Nephron progenitor cell (in vitro differentiated cells): ENCODE measurements around the gene LEPR.
A peak's percentile ranks its signal among the peaks of the same experiment; 100 is the strongest.
"Not testable (repeated sequence)": the region's sequence is repeated elsewhere in the genome, so short reads cannot be mapped to it uniquely, and the experiment has no call there.

ENCODE experiments used
- DNase-seq: peaks from one replicate; pipeline ENCODE4 v3.0.0; 2021
- H3K27ac Mint-ChIP-seq: 2 replicates; pipeline ENCODE4 v1.8.0; 2021; ENCODE audit warnings: mild to moderate bottlenecking, moderate library complexity, mixed read lengths
- H3K27me3 Mint-ChIP-seq: 2 replicates; pipeline ENCODE4 v1.8.0; 2021; ENCODE audit warnings: mild to moderate bottlenecking, low read depth, mixed read lengths; ENCODE audit not compliant: poor library complexity
- H3K36me3 Mint-ChIP-seq: 2 replicates; pipeline ENCODE4 v1.8.0; 2021; ENCODE audit warnings: low read depth, mixed read lengths
- H3K4me1 Mint-ChIP-seq: 2 replicates; pipeline ENCODE4 v1.8.0; 2021; ENCODE audit warnings: mixed read lengths
- H3K4me3 Mint-ChIP-seq: 2 replicates; pipeline ENCODE4 v1.8.0; 2021; ENCODE audit warnings: mild to moderate bottlenecking, moderate library complexity, mixed read lengths
- H3K9me3 Mint-ChIP-seq: 2 replicates; pipeline ENCODE4 v1.8.0; 2021; ENCODE audit warnings: mild to moderate bottlenecking, moderate library complexity, mixed read lengths
- CTCF ChIP-seq: fragments of 200-600 bp; sonication (generic); IDR thresholded peaks from 2 replicates; pipeline ENCODE4 v1.5.0; 2021; ENCODE audit warnings: antibody characterized with exemption

LEPR gene

GRCh38 chr1:65456481-65456880 lies 36.0 kb downstream of the LEPR start:
- Mint-ChIP-seq H3K36me3 (peaks cover 21% of the 10 kb centered on the region), H3K9me3 (peaks cover 29% of the 10 kb centered on the region), H3K27me3 (no peaks in the 10 kb centered on the region), H3K4me1 (peaks cover 6% of the 10 kb centered on the region), H3K4me3 (no peak overlapping the region), H3K27ac (no peak overlapping the region)
- DNase-seq, result no peak
- TF ChIP-seq CTCF, result no peak

GRCh38 chr1:65457868-65458267 lies 37.4 kb downstream of the LEPR start:
- DNase-seq, result no peak
- no peak overlapping the region for H3K27ac Mint-ChIP-seq
- H3K27me3 Mint-ChIP-seq, result no peaks in the 10 kb centered on the region
- no peak for TF ChIP-seq CTCF
- no peak overlapping the region for H3K4me3 Mint-ChIP-seq
- peaks cover 6% of the 10 kb centered on the region for H3K4me1 Mint-ChIP-seq
- peaks cover 21% of the 10 kb centered on the region for H3K36me3 Mint-ChIP-seq
- H3K9me3 Mint-ChIP-seq, result peaks cover 37% of the 10 kb centered on the region

- H3K4me1 Mint-ChIP-seq, result peaks cover 6% of the 10 kb centered on the region
- no peak overlapping the region for H3K27ac Mint-ChIP-seq
- DNase-seq, result no peak
- TF ChIP-seq CTCF, result no peak
- peaks cover 41% of the 10 kb centered on the region for H3K9me3 Mint-ChIP-seq
- peaks cover 3% of the 10 kb centered on the region for H3K27me3 Mint-ChIP-seq
- H3K4me3 Mint-ChIP-seq, result no peak overlapping the region
- H3K36me3 Mint-ChIP-seq, result peaks cover 25% of the 10 kb centered on the region
These were observed 38.4 kb downstream of the LEPR start for GRCh38 chr1:65458730-65459396.

- H3K36me3 Mint-ChIP-seq, result peaks cover 27% of the 10 kb centered on the region
- peaks cover 44% of the 10 kb centered on the region for H3K9me3 Mint-ChIP-seq
- H3K4me1 Mint-ChIP-seq, result peaks cover 6% of the 10 kb centered on the region
- H3K27me3 Mint-ChIP-seq, result peaks cover 3% of the 10 kb centered on the region
- DNase-seq, result no peak
- H3K4me3 Mint-ChIP-seq, result no peak overlapping the region
- H3K27ac Mint-ChIP-seq, result no peak overlapping the region
- peak; percentile 22 for TF ChIP-seq CTCF
These were observed 38.9 kb downstream of the LEPR start for GRCh38 chr1:65459397-65459768.

GRCh38 chr1:65465837-65466236 lies 45.4 kb downstream of the LEPR start:
- H3K36me3 Mint-ChIP-seq, result peaks cover 22% of the 10 kb centered on the region
- peaks cover 47% of the 10 kb centered on the region for H3K9me3 Mint-ChIP-seq
- not testable (repeated sequence) for H3K4me3 Mint-ChIP-seq, H3K27me3 Mint-ChIP-seq, H3K27ac Mint-ChIP-seq, DNase-seq, H3K4me1 Mint-ChIP-seq

GRCh38 chr1:65467536-65467935 lies 47.1 kb downstream of the LEPR start:
- H3K9me3 Mint-ChIP-seq, result peaks cover 43% of the 10 kb centered on the region
- no peak overlapping the region for H3K4me3 Mint-ChIP-seq
- peak; percentile 51 for DNase-seq
- peaks cover 3% of the 10 kb centered on the region for H3K27me3 Mint-ChIP-seq
- no peak overlapping the region for H3K27ac Mint-ChIP-seq
- no peaks in the 10 kb centered on the region for H3K4me1 Mint-ChIP-seq
- peaks cover 22% of the 10 kb centered on the region for H3K36me3 Mint-ChIP-seq
- no peak for TF ChIP-seq CTCF
